ENCODE results near the gene TFDP1.

TFDP1 gene

GRCh38 chr13:113635709-113636108, 51.2 kb downstream of the TFDP1 start:
- DNase-seq = no peak

GRCh38 chr13:113636266-113636963, 51.9 kb downstream of the TFDP1 start:
- DNase-seq = no peak

GRCh38 chr13:113637262-113638160, 53.0 kb downstream of the TFDP1 start:
- DNase-seq = no peak

DNA sequence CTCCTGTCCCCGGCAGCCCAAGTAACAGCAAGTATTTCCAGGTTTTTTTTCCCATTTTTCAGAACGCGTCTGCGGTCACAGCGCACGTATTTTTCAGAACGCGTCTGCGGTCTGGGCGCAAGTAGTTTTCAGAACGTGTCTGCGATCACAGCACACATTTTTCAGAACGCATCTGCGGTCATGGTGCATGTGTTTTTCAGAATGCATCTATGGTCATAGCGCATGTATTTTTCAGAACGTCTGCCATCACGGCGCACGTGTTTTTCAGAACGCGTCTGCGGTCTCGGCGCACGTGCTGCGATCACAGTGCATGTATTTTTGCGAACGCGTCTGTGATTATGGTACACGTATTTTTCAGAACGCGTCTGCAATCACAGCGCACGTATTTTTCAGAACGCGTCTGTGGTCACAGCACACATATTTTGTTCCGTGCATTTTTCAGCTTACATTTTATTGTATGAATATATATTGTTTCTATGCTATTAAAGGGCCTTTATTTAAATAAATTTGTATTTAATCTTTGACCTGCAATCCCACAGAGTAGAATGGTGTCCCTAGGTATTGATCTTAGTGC, 53.7 kb downstream of the TFDP1 start:
- DNase-seq = no peak

- peak; percentile 26 for DNase-seq
Observed at GRCh38 chr13:113638806-113639205, 54.3 kb downstream of the TFDP1 start.

DNA sequence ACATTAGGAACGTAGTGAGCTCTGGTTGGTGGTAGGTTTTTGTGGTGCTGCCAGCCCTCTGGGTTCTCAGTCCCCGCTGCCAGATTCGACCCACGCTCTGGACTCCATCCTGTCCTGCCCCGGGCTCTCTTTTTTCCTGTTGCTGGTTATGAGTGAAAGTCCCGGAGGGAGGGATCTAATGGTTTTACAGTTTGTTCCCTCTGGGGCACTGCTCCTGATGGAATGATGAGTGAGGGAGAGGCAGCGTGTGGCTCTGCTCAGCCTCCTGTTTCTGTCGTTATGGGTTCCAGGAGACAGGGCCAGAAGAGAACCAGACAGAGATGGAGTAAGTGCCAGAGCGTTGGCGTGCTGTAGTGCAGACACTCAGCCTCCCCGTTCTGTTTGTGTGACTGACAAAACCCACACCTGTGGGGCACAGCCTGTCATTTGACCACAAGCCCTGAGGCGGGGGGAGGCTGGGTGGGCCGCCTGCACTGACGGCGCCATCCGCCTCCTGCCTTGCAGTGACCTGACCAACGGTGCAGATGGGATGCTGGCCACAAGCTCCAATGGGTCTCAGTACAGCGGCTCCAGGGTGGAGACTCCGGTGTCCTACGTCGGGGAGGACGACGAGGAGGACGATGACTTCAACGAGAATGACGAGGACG, 55.2 kb downstream of the TFDP1 start:
- DNase-seq = peak; percentile 43

DNA sequence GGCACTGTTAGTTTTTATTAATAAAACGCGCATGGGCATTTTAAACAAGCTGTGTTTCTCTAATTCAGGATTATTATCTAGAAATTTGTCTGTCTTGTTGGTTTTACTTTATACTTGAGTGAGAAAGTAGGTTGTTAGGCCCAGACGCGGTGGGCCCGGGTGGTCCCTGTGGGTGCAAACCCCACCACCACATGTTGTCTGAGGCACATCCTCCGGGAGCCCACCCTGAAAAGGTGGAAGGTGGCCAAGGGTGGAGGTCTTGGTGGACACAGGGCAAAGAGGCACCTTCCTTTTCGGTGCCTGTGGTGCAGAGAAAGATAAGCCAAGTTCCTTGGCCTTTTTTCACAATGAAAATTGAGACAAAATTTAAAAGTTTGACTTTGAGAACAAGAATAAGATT, 56.9 kb downstream of the TFDP1 start:
- DNase-seq = peak; percentile 32

DNA sequence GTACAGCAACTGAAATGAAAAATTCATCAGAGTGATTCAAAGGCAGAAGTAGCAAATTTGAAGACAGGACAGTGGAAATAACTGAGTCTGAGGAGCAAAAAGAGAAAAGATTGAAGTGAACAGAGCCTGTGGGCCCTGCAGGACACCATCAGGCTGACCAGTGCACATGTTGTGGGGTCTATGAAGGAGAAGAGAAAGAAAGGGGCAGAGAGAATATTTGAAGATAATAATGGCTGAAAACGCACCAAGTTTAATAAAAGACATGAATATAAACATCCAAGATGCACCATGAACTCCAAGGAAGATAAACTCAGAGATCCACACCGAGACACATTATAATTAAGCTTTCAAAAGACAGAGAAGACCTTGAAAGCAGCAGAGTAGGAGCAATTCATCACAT, 58.0 kb downstream of the TFDP1 start:
- DNase-seq = no peak

- no peak for DNase-seq
Observed at GRCh38 chr13:113643593-113643992, 59.0 kb downstream of the TFDP1 start.

DNA sequence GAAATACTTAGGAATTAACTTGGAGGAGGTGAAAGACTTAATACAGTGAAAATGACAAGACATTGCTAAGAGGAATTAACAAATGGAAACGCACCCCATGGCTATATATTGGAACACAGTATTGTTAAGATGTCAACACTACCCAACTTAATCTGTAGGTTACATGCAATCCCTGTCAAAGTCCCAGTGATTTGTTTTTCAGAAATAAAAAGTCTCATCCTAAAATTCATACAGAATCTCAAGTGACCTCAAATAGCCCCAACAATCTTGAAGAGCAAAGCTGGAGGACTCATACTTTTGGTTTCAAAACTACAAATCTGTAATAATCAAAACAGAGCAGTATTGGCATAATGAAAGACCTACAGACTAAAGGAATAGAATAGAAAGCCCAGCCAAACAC, 60.2 kb downstream of the TFDP1 start:
- DNase-seq = no peak

GRCh38 chr13:113645329-113645728, 60.8 kb downstream of the TFDP1 start:
- peak; percentile 38 for DNase-seq

GRCh38 chr13:113646376-113646775, 61.8 kb downstream of the TFDP1 start:
- no peak for DNase-seq

GRCh38 chr13:113646921-113647340, 62.4 kb downstream of the TFDP1 start:
- DNase-seq = no peak

DNA sequence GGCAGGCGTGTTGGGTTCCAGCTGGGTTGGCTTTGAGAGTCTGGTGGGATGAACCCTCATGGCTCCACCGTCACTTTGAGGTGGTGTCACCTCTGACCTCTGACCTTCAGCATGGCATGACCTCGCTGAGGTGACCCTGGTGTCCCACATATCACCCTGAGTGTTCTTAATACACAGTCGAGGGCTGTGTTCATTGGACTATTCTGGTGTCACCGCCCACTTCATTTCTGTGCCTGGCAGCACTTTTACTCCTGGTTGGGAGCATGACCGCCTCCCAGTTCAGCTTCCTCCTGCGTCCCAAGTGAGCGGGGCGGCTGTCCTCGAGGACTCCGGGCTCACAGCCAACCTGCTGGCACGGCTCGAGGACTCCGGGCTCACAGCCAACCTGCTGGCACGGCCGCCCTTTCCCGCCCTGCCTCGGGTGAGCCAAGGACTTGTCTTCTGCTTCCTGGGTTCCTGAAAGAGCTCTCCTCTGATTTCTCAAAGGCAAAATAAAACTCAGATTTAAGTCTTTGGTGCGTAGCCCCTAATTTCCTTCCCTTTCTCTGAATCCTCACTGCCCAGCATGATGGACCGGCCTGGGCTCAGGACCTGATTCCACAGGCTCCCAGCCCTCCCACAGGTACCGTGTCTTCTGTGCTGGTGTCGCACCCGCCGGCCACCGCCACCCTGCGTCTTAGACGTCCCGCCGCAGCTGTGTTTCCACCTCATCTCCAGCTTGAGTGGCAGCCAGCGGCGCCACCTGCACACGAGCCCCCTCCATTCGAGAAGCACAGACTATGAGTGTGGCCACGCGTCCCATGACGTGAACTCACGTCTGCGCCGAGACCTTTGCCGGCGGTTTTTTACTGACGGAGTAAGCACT, 63.0 kb downstream of the TFDP1 start:
- no peak for DNase-seq

- DNase-seq = no peak
Observed at GRCh38 chr13:113648216-113648610, 63.7 kb downstream of the TFDP1 start.

- DNase-seq = no peak
Observed at GRCh38 chr13:113649212-113649611, 64.7 kb downstream of the TFDP1 start.

GRCh38 chr13:113650275-113650674, 65.7 kb downstream of the TFDP1 start:
- no peak for DNase-seq

DNA sequence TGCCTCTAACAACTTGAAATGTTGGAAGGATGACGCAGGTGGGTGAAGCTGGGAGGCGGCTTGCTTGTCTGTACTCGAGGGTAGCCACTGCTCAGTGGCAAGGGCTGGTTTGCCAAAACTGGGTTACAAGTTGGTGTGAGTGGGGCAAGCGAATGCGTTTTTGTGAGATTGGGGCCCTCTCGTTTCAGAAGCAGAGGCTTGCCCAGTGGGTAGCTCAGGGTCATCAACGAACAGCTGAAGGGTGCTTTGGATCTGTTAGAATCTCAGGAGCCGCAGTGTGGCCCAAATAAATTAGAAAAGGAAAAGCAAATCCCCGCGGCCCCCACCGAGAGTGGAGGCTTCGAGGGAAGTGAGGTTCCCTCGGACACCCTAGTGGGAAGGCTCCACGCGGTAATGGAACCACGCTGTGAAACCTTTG, 66.2 kb downstream of the TFDP1 start:
- DNase-seq = no peak

DNA sequence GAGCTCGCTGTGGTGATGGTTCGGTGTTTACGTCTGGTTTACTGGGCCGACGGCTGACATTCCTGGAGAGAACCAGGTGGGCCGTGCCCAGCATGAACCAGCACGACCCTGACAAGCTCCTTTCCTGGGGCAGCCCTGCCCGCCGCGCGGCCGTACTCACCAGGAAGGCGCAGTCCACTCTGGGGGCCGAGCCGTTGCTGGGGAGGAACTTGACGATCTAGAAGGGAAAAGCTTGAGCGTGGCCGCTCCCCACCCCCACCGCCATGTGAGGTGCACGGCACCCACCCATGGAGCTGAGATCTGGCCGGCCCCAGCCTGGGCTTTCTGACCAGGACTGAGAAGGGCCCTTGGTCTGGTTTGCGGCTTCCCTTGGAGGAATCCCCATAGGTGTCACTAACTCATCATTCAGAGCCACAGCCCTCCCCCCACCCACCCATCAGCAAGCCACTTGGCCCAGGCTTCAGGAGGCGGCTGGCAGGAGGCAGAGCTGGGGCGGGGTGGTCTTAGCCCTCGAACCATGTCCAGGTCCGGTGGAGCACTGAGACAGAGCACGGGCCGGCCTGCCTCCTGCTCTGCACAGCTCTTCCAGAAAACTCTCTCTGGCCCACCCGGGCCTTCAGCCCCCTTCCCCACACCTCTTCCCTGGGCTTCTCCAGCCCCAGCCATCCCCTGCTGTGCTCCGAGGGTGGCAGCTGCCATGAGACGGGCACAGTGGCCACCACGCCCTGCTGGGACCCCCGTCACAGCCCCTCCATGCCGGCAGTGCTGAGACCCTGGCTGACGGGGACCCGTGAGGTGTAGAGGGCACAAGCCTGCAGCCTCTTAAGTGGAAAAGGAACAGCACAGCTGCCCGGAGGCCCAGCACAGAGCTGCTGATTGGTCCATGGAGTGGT, 67.2 kb downstream of the TFDP1 start:
- no peak for DNase-seq

DNA sequence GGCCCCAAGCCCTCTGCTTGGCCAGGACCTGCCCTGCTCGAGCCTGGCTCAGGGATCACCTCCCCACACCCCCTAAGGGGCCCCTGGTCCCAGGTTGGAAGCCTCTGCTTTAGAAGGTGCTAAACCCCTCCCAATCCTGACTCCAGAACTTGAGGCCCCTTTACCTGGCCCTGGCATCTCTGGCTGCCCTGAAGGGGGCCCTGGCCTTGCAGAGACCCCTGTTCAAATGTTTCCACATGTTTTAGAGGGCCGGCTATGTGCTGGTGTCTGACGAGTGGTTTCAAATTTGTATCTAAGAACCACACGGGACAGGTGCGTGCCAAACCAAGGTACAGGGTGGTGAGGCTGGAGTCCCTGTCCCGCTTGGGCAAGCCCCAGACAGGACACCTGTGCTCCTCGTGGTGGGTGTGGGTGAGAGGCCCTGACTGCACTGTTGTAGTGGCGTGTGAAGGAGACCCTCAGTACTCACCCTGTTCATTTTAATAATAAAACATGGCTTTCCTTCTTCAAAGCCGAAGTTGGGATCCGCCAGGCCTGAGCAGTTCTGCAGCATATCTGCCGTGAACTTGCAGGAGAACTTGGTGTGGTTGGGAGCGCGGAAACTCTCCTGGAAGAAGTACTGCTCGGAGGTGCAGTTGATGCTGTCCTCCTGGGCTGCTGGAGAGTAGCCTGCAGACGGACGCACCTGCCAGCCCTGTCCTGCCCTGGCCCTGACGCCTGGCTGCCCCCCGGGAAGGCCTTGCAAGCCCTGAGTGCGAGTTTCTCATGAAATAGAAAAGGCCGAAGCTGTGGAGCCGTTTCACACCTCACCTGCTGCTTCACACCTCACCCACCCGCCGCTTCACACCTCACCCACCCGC, 68.1 kb downstream of the TFDP1 start:
- DNase-seq = no peak
